ENCODE data around the gene RAD54L. TPM values are rescaled to one million over a fixed set of nuclear protein-coding genes. Genes with fewer than 3 reads are reported as not detected.

The RAD54L gene
- polyA plus RNA-seq, 1 donor from 2014 or later = 1.1 TPM

GRCh38 chr1:46295306-46295705 is 47.7 kb downstream of the RAD54L start:
- Histone ChIP-seq H3K27ac (ENCODE audit: low read length) (no peak overlapping the region), H3K36me3 (ENCODE audit: insufficient read depth, low read length) (peaks cover 15% of the 10 kb centered on the region), H2AFZ (ENCODE audit: low read depth, low read length) (no peak overlapping the region), H3K79me2 (replicated peaks; ENCODE audit: insufficient read depth, low read length) (peaks cover 28% of the 10 kb centered on the region), H3F3A (ENCODE audit: insufficient read depth, low read length, poor library complexity, severe bottlenecking) (no peaks in the 10 kb centered on the region), H3K9me2 (ENCODE audit: insufficient read depth, low read length) (no peaks in the 10 kb centered on the region), H3K4me2 (ENCODE audit: low read length) (no peak overlapping the region), H3K9me3 (ENCODE audit: low read length) (no peaks in the 10 kb centered on the region), H3K27me3 (ENCODE audit: insufficient read depth, low read depth, low read length) (no peaks in the 10 kb centered on the region), H4K20me1 (ENCODE audit: insufficient read depth) (no peaks in the 10 kb centered on the region), H3K9ac (ENCODE audit: low read length) (no peak overlapping the region), H3K4me3 (ENCODE audit: low read length) (no peak overlapping the region)
- TF ChIP-seq REST (IDR thresholded peaks at IDR 0.05; ENCODE audit: borderline replicate concordance) = no peak
- TF ChIP-seq POLR2AphosphoS5 (IDR thresholded peaks at IDR 0.05) = no peak
- no peak for TF ChIP-seq EZH2 (IDR thresholded peaks at IDR 0.05; ENCODE audit: borderline replicate concordance, insufficient read depth, low read length, poor library complexity, severe bottlenecking)
- TF ChIP-seq CTCF (IDR thresholded peaks at IDR 0.05; ENCODE audit: poor library complexity, severe bottlenecking) = no peak
- TF ChIP-seq TAF1 (IDR thresholded peaks at IDR 0.05; ENCODE audit: low read depth) = no peak
- no peak for TF ChIP-seq RAD21 (conservative IDR thresholded peaks at IDR 0.05)
- TF ChIP-seq SMC3 (conservative IDR thresholded peaks at IDR 0.05; ENCODE audit: poor library complexity) = no peak
- no peak for TF ChIP-seq EP300 (conservative IDR thresholded peaks at IDR 0.05; ENCODE audit: poor library complexity, severe bottlenecking)
- TF ChIP-seq MXI1 (conservative IDR thresholded peaks at IDR 0.05; ENCODE audit: poor library complexity, severe bottlenecking) = no peak

GRCh38 chr1:46298387-46298786 is 50.8 kb downstream of the RAD54L start:
- Histone ChIP-seq H3K9me3 (ENCODE audit: low read length) (no peaks in the 10 kb centered on the region), H3K36me3 (ENCODE audit: insufficient read depth, low read length) (peaks cover 15% of the 10 kb centered on the region), H3K9me2 (ENCODE audit: insufficient read depth, low read length) (no peaks in the 10 kb centered on the region), H3K27me3 (ENCODE audit: insufficient read depth, low read depth, low read length) (no peaks in the 10 kb centered on the region), H3K27ac (ENCODE audit: low read length) (no peak overlapping the region), H3F3A (ENCODE audit: insufficient read depth, low read length, poor library complexity, severe bottlenecking) (no peaks in the 10 kb centered on the region), H3K4me2 (ENCODE audit: low read length) (no peak overlapping the region), H3K79me2 (replicated peaks; ENCODE audit: insufficient read depth, low read length) (peaks cover 45% of the 10 kb centered on the region), H2AFZ (ENCODE audit: low read depth, low read length) (no peak overlapping the region), H3K4me3 (ENCODE audit: low read length) (no peak overlapping the region), H4K20me1 (ENCODE audit: insufficient read depth) (no peaks in the 10 kb centered on the region), H3K9ac (ENCODE audit: low read length) (no peak overlapping the region)
- TF ChIP-seq CTCF (IDR thresholded peaks at IDR 0.05; ENCODE audit: poor library complexity, severe bottlenecking) = no peak
- no peak for TF ChIP-seq SMC3 (conservative IDR thresholded peaks at IDR 0.05; ENCODE audit: poor library complexity)
- no peak for TF ChIP-seq REST (IDR thresholded peaks at IDR 0.05; ENCODE audit: borderline replicate concordance)
- no peak for TF ChIP-seq EP300 (conservative IDR thresholded peaks at IDR 0.05; ENCODE audit: poor library complexity, severe bottlenecking)
- no peak for TF ChIP-seq EZH2 (IDR thresholded peaks at IDR 0.05; ENCODE audit: borderline replicate concordance, insufficient read depth, low read length, poor library complexity, severe bottlenecking)
